ENCODE data around the gene MAMSTR. TPM values are rescaled to one million over a fixed set of nuclear protein-coding genes. Genes with fewer than 3 reads are reported as not detected.
A peak's percentile ranks its signal among the peaks of the same experiment; 100 is the strongest.

The MAMSTR gene
- total RNA-seq, 1 experiment from 2014 or later, result 1.6 TPM

DNA sequence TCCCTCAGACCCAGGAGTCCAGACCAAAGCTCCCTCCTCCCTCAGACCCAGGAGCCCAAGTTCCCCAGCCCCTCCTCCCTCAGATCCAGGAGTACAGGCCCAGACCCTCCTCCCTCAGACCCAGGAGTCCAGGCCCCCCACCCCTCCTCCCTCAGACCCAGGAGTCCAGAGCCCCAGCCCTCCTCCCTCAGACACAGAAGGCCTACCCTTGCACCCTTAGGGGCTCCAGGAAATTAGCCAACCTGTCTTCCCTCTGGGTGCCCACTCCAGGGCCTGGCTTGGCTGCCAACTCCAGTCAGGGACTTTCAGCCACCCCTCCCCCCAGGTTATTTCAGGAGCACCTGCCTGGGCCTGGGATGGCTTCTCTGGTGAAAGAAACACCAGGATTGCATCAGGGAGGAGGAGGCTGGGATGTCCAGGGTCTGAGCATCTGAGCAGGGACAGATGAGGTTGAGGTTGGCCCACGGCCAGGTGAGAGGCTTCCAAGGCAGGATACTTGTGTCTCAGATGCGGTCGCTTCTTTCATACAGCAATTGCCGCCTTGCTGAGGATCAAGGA, 35.6 kb upstream of the MAMSTR start, which contains the start of gene FGF21:
Gene FGF21 (plus strand): TSS at position 441 of the 558 bp plus-strand sequence. CDS start 713 bp downstream, outside the sequence.
- no peak within 1 kb of the TSS for H3K9ac ChIP-seq (ENCODE audit: extremely low read depth, insufficient read length, low read length)
- H3K4me1 ChIP-seq (ENCODE audit: insufficient read depth, low read length), result peaks cover 12% of the 10 kb centered on the region; the same call in 1 of the 2 replicates
- peak within 1 kb of the TSS; percentile 39 for H4K91ac ChIP-seq (ENCODE audit: insufficient read length, low read depth, low read length)
- Mint-ChIP-seq H3K9me3 (no peaks in the 10 kb centered on the region; a peak in 1 of 5 replicates), H3K36me3 (ENCODE audit: insufficient read depth in 1 of 3, low read depth in 3 of 3) (peaks cover 11 to 13% (median 12%) of the 10 kb centered on the region in 3 experiments; a peak in 6 of 7 replicates), H3K4me3 (peak within 1 kb of the TSS; percentile 3 to 50; a peak in 2 of 5 replicates), H3K4me1 (peaks cover 34 to 51% of the 10 kb centered on the region in 2 experiments), H3K27me3 (ENCODE audit: low read depth) (peaks cover 10% of the 10 kb centered on the region), H3K27ac (peak within 1 kb of the TSS; percentile 65 to 82 (median 81); a peak in 6 of 7 replicates)
- peak within 1 kb of the TSS; percentile 87 for H3K14ac ChIP-seq (ENCODE audit: insufficient read depth, low read length)
- TF ChIP-seq, protein P1, sequence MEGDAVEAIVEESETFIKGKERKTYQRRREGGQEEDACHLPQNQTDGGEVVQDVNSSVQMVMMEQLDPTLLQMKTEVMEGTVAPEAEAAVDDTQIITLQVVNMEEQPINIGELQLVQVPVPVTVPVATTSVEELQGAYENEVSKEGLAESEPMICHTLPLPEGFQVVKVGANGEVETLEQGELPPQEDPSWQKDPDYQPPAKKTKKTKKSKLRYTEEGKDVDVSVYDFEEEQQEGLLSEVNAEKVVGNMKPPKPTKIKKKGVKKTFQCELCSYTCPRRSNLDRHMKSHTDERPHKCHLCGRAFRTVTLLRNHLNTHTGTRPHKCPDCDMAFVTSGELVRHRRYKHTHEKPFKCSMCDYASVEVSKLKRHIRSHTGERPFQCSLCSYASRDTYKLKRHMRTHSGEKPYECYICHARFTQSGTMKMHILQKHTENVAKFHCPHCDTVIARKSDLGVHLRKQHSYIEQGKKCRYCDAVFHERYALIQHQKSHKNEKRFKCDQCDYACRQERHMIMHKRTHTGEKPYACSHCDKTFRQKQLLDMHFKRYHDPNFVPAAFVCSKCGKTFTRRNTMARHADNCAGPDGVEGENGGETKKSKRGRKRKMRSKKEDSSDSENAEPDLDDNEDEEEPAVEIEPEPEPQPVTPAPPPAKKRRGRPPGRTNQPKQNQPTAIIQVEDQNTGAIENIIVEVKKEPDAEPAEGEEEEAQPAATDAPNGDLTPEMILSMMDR (conservative IDR thresholded peaks at IDR 0.05), result no peak
- peak within 1 kb of the TSS; percentile 89 for H2BK120ac ChIP-seq (ENCODE audit: low read depth, low read length, poor library complexity, severe bottlenecking)
- peaks cover 4% of the 10 kb centered on the region; the same call in 1 of the 2 replicates for H3K79me2 ChIP-seq (ENCODE audit: insufficient read depth, low read length)
- peak within 1 kb of the TSS; percentile 67 for H2BK12ac ChIP-seq (ENCODE audit: insufficient read length, low read depth, low read length)
- peaks cover 4% of the 10 kb centered on the region for H3K79me1 ChIP-seq (ENCODE audit: insufficient read depth, low read depth, low read length, poor library complexity, severe bottlenecking)
- H3K9me3 ChIP-seq (ENCODE audit: control insufficient read depth, low read depth, low read length), result no peaks in the 10 kb centered on the region
- peak within 1 kb of the TSS; percentile 91 for H2AK5ac ChIP-seq (ENCODE audit: insufficient read length, low read length)
- no peak within 1 kb of the TSS for H2AFZ ChIP-seq (ENCODE audit: low read length)
- H3K23ac ChIP-seq (ENCODE audit: insufficient read length, low read depth, low read length), result no peak within 1 kb of the TSS
- no peak within 1 kb of the TSS for H3K27ac ChIP-seq (ENCODE audit: insufficient read length, low read depth, low read length)
- peak within 1 kb of the TSS; percentile 65 for H2BK20ac ChIP-seq (ENCODE audit: low read depth, low read length, poor library complexity, severe bottlenecking)
- peak within 1 kb of the TSS; percentile 80 for H3K18ac ChIP-seq (ENCODE audit: insufficient read length, low read depth, low read length)
- H2BK15ac ChIP-seq (ENCODE audit: low read depth, low read length), result no peak within 1 kb of the TSS
- H3K27me3 ChIP-seq (ENCODE audit: insufficient read depth, low read length), result no peaks in the 10 kb centered on the region
- H3K56ac ChIP-seq (ENCODE audit: insufficient read length, low read depth, low read length), result no peak within 1 kb of the TSS
- H4K8ac ChIP-seq (replicated peaks; ENCODE audit: insufficient read length, low read depth, low read length), result peak within 1 kb of the TSS; percentile 2
- H4K5ac ChIP-seq (ENCODE audit: insufficient read length, low read depth, low read length), result no peak within 1 kb of the TSS
- H3K23me2 ChIP-seq (ENCODE audit: insufficient read length, low read depth, low read length, poor library complexity, severe bottlenecking), result peaks cover 8% of the 10 kb centered on the region
- peak within 1 kb of the TSS; percentile 48 for H3K4ac ChIP-seq (ENCODE audit: low read depth, low read length)
- no peak within 1 kb of the TSS for H2BK5ac ChIP-seq (ENCODE audit: insufficient read length, low read length)
- H4K20me1 ChIP-seq (ENCODE audit: control insufficient read depth, insufficient read depth, insufficient read length), result no peaks in the 10 kb centered on the region
- peak; percentile 47 for DNase-seq
- no CpG with 5 or more reads among the region's 4 CpGs for WGBS (ENCODE audit: extremely low coverage, insufficient read length, low lambda C conversion rate)
- H3K4me2 ChIP-seq (ENCODE audit: insufficient read depth, insufficient read length, low read length), result no peak within 1 kb of the TSS
- no peak within 1 kb of the TSS for H3T11ph ChIP-seq (ENCODE audit: low read length)

All from H9 (cell line).